Brain pericyte (primary cell): ENCODE results near the gene PRR36.
A peak's percentile ranks its signal among the peaks of the same experiment; 100 is the strongest.
"Not testable (repeated sequence)": the region's sequence is repeated elsewhere in the genome, so short reads cannot be mapped to it uniquely, and the experiment has no call there.

Experiments
- DNase-seq: peaks from one replicate; pipeline ENCODE4 v3.0.0-alpha.2; 2012; ENCODE audit warnings: low read depth, low spot score

The PRR36 gene

GRCh38 chr19:7874076-7874896 lies at the start of gene PRR36:
Gene PRR36, minus strand, starts transcription at chr19:7874390. Its CDS starts 701 bp downstream, at chr19:7873689.
- no peak for DNase-seq

GRCh38 chr19:7923295-7924191 lies 49.4 kb upstream of the PRR36 start:
- DNase-seq: no peak

- no peak for DNase-seq
These were observed 48.6 kb upstream of the PRR36 start for GRCh38 chr19:7922836-7923195.

GRCh38 chr19:7921967-7922835 lies 48.0 kb upstream of the PRR36 start:
- no peak for DNase-seq

GRCh38 chr19:7921302-7921966 lies 47.2 kb upstream of the PRR36 start:
- no peak for DNase-seq

- DNase-seq: peak; percentile 83
These were observed 46.5 kb upstream of the PRR36 start for GRCh38 chr19:7920519-7921301.

- DNase-seq: peak; percentile 80
These were observed 45.7 kb upstream of the PRR36 start, which contains the start of gene SNAPC2 for GRCh38 chr19:7919610-7920518. Gene SNAPC2, plus strand, starts transcription at chr19:7920338. Its CDS starts 29 bp downstream, at chr19:7920367.

GRCh38 chr19:7918615-7919421 lies 44.6 kb upstream of the PRR36 start:
- no peak for DNase-seq

- not testable (repeated sequence) for DNase-seq
These were observed 43.9 kb upstream of the PRR36 start for GRCh38 chr19:7918062-7918614.

GRCh38 chr19:7917267-7918061 lies 43.3 kb upstream of the PRR36 start:
- no peak for DNase-seq

- DNase-seq: no peak
These were observed 42.7 kb upstream of the PRR36 start for GRCh38 chr19:7916955-7917266.

GRCh38 chr19:7916103-7916954 lies 42.1 kb upstream of the PRR36 start:
- no peak for DNase-seq

GRCh38 chr19:7915250-7916102 lies 41.3 kb upstream of the PRR36 start:
- no peak for DNase-seq

GRCh38 chr19:7914598-7915045 lies 40.4 kb upstream of the PRR36 start, which contains the start of gene TGFBR3L:
Gene TGFBR3L, plus strand, starts transcription at chr19:7914830.
- DNase-seq: no peak

- no peak for DNase-seq
These were observed 39.9 kb upstream of the PRR36 start for GRCh38 chr19:7914099-7914498.
